ENCODE measurements around the gene MAB21L3. TPM values are rescaled to one million over a fixed set of nuclear protein-coding genes. Genes with fewer than 3 reads are reported as not detected.

MAB21L3 gene
- 0.11 TPM in 1 of 2 replicates, not detected in the other for total RNA-seq

GRCh38 chr1:116110567-116111523, at the start of gene MAB21L3:
Gene MAB21L3, plus strand, starts transcription at chr1:116111399. Its CDS starts 1,217 bp downstream, at chr1:116112616.

Other genes with a start within 250 kb of the MAB21L3 start
- gene SLC22A15, start 134.9 kb upstream of the MAB21L3 start, total RNA-seq: 3.9 and 8.8 TPM in 2 replicates

All from placental epithelial cell (primary cell).